A673 (cell line): Measurements from ENCODE around the gene ZNF511. TPM values are rescaled to one million over a fixed set of nuclear protein-coding genes. Genes with fewer than 3 reads are reported as not detected.

Experiments used
- BruUV-seq: library from RNA; stranded (reverse); fragments of 400-500 nt; replicated peaks from 2 replicates; lab custom pipeline; 2021; lab: Mats Ljungman, UMichigan
- CTCF ChIA-PET: fragments of 300-600 bp; sonication (Branson Sonifier 250); formaldehyde crosslinking; loops from one replicate; lab custom pipeline; 2022; ENCODE audit warnings: antibody characterized with exemption; lab: Charles Lee
- POLR2A ChIA-PET: fragments of 300-600 bp; sonication (Branson Sonifier 250); formaldehyde crosslinking; loops from one replicate; lab custom pipeline; 2022; ENCODE audit warnings: antibody characterized with exemption; ENCODE audit not compliant: low non-redundant PET; lab: Charles Lee
- DNase-seq: peaks from one replicate; pipeline ENCODE4 v3.0.0-alpha.2; 2015; ENCODE audit warnings: low spot score
- H3K27ac ChIP-seq: fragments of 200-600 bp; sonication (generic); 2 replicates; pipeline ENCODE4 v1.5.1; 2016; ENCODE audit warnings: mixed run types, low read depth, mild to moderate bottlenecking, mixed read lengths, antibody characterized with exemption, low read length; ENCODE audit not compliant: poor library complexity, severe bottlenecking
- H3K27me3 ChIP-seq: fragments of 200-600 bp; sonication (generic); replicated peaks from 2 replicates; pipeline ENCODE4 v1.6.1; 2017; ENCODE audit warnings: mixed run types, low read depth, mild to moderate bottlenecking, mixed read lengths, antibody characterized with exemption, low read length; ENCODE audit not compliant: insufficient read depth, poor library complexity
- H3K36me3 ChIP-seq: fragments of 200-600 bp; sonication (generic); 2 replicates; pipeline ENCODE4 v1.6.1; 2016; ENCODE audit warnings: mixed run types, mild to moderate bottlenecking, mixed read lengths, antibody characterized with exemption, low read length; ENCODE audit not compliant: insufficient read depth, poor library complexity, severe bottlenecking
- H3K4me1 ChIP-seq: fragments of 200-600 bp; sonication (generic); 2 replicates; pipeline ENCODE4 v1.6.1; 2017; ENCODE audit warnings: mixed run types, mild to moderate bottlenecking, mixed read lengths, antibody characterized with exemption, low read length; ENCODE audit not compliant: insufficient read depth, poor library complexity, severe bottlenecking
- H3K4me3 ChIP-seq: fragments of 200-600 bp; sonication (generic); 2 replicates; pipeline ENCODE4 v1.5.1; 2016; ENCODE audit warnings: low read depth, mixed run types, mild to moderate bottlenecking, mixed read lengths, low read length; ENCODE audit not compliant: poor library complexity, severe bottlenecking
- H3K9me3 ChIP-seq: fragments of 200-600 bp; sonication (generic); 2 replicates; pipeline ENCODE4 v1.6.1; 2016; ENCODE audit warnings: mixed run types, low read depth, mild to moderate bottlenecking, mixed read lengths, antibody characterized with exemption, low read length; ENCODE audit not compliant: poor library complexity, severe bottlenecking
- EZH2 ChIP-seq: fragments of 200-600 bp; sonication (generic); IDR thresholded peaks from 2 replicates; pipeline ENCODE4 v1.6.1; 2017; ENCODE audit warnings: borderline replicate concordance, low read depth, mild to moderate bottlenecking, mixed read lengths, antibody characterized with exemption, low read length; ENCODE audit not compliant: poor library complexity, severe bottlenecking
- intact Hi-C: fragments of 100-400 bp; cut with micrococcal nuclease; formaldehyde crosslinking; loops from one replicate; pipeline ENCODE4 v1.10.0; 2022; ENCODE audit not compliant: unreplicated experiment
- total RNA-seq: library from RNA; stranded (reverse); gene quantifications from 2 replicates; pipeline ENCODE4 v1.2.3, GENCODE V29; 2021
- TF ChIP-seq, protein P1 (sequence below): fragments of 300-800, 200-600 bp; sonication (generic); conservative IDR thresholded peaks from 2 replicates; pipeline ENCODE4 v1.5.1; 2017; ENCODE audit warnings: low read depth, mild to moderate bottlenecking, antibody characterized with exemption, low read length, moderate library complexity, mixed read lengths

Gene ZNF511
- total RNA-seq, 1 experiment from 2014 or later = 61.4 TPM

GRCh38 chr10:133315847-133316246 lies 7.1 kb downstream of the ZNF511 start:
- ChIA-PET POLR2A (no interaction called here), CTCF (interaction anchor here (0.7 kb wide), 1 partner anchor 14 kb away, joined by 3 read pairs; no protein-coding TSS in a partner anchor)
- intact Hi-C loops = no loop called here

GRCh38 chr10:133316266-133316665 lies 7.6 kb downstream of the ZNF511 start:
- intact Hi-C loops = no loop called here
- ChIA-PET POLR2A (no interaction called here), CTCF (interaction anchor here (0.7 kb wide), 1 partner anchor 13 kb away, joined by 3 read pairs; no protein-coding TSS in a partner anchor)
- Histone ChIP-seq H3K4me1 (no peaks in the 10 kb centered on the region), H3K36me3 (peaks cover under 1% of the 10 kb centered on the region), H3K4me3 (no peak overlapping the region), H3K27me3 (no peaks in the 10 kb centered on the region), H3K9me3 (no peaks in the 10 kb centered on the region), H3K27ac (no peak overlapping the region)
- BruUV-seq = no TSS peak
- no peak for DNase-seq
- TF ChIP-seq EZH2 = no peak
- TF ChIP-seq, protein P1, sequence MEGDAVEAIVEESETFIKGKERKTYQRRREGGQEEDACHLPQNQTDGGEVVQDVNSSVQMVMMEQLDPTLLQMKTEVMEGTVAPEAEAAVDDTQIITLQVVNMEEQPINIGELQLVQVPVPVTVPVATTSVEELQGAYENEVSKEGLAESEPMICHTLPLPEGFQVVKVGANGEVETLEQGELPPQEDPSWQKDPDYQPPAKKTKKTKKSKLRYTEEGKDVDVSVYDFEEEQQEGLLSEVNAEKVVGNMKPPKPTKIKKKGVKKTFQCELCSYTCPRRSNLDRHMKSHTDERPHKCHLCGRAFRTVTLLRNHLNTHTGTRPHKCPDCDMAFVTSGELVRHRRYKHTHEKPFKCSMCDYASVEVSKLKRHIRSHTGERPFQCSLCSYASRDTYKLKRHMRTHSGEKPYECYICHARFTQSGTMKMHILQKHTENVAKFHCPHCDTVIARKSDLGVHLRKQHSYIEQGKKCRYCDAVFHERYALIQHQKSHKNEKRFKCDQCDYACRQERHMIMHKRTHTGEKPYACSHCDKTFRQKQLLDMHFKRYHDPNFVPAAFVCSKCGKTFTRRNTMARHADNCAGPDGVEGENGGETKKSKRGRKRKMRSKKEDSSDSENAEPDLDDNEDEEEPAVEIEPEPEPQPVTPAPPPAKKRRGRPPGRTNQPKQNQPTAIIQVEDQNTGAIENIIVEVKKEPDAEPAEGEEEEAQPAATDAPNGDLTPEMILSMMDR = no peak

More at GRCh38 chr10:133315847-133316246, 7.1 kb downstream of the ZNF511 start:
- no TSS peak for BruUV-seq
- Histone ChIP-seq H3K9me3 (no peaks in the 10 kb centered on the region), H3K27ac (no peak overlapping the region), H3K27me3 (no peaks in the 10 kb centered on the region), H3K36me3 (peaks cover 5% of the 10 kb centered on the region), H3K4me1 (no peaks in the 10 kb centered on the region), H3K4me3 (no peak overlapping the region)
- TF ChIP-seq EZH2 = no peak
- TF ChIP-seq, protein P1 = no peak
- no peak for DNase-seq

- TF ChIP-seq EZH2 = no peak
- TF ChIP-seq, protein P1 = no peak
- POLR2A ChIA-PET = no interaction called here
- Histone ChIP-seq H3K4me1 (no peaks in the 10 kb centered on the region), H3K27me3 (no peaks in the 10 kb centered on the region), H3K36me3 (no peaks in the 10 kb centered on the region), H3K27ac (no peak overlapping the region), H3K9me3 (no peaks in the 10 kb centered on the region), H3K4me3 (no peak overlapping the region)
- CTCF ChIA-PET = no interaction called here
- DNase-seq = no peak
- intact Hi-C loops = no loop called here
- no TSS peak for BruUV-seq
Observed at GRCh38 chr10:133316732-133317131, 8.0 kb downstream of the ZNF511 start.
